Measurements from ENCODE around the gene IL17REL.
"Not testable (repeated sequence)": the region's sequence is repeated elsewhere in the genome, so short reads cannot be mapped to it uniquely, and the experiment has no call there.

Gene IL17REL

DNA sequence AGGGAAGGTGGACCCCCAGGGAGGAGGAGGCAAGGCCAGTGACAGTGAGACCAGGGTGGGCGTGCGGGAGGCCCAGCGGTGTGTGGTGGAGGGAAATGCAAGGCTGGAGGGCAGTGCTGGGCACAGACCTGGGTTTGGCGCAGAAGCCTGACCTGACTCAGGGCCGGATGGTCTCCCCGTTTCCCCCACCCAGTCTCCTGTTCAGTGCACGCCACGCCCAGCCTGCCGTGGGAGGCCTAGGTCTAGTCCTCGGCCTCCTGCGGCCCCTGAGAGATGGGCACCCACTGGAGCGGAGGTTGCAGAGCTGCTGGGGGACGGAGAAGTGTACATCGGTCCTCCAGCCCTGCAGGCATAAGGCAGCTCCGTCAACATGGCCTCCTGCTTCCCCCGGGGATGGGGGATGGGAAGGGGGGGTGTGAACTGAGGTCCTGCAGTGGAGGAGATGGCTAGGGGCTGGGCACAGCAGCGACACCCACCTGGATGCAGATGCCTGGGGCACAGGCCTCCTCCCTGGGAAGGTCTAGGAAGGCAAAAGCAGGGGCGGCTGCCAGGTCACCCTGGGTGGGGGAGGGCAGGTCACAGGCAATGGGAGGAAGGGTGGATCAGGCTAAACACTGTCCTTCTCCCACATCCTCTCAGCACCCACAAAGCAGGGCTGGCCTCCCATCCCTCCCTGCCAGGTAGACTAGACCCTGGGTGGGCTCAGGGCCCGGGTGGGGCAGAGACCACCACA, 15.9 kb downstream of the IL17REL start:
- Histone ChIP-seq H3K4me1 (ENCODE audit: insufficient read depth, low read length) (no peaks in the 10 kb centered on the region; the same call in 1 of the 2 replicates), H3K36me3 (ENCODE audit: insufficient read depth, low read length) (no peaks in the 10 kb centered on the region), H3K9me3 (ENCODE audit: control insufficient read depth, insufficient read depth, low read length) (no peaks in the 10 kb centered on the region), H3K9ac (ENCODE audit: low read depth, low read length) (no peak overlapping the region)

DNA sequence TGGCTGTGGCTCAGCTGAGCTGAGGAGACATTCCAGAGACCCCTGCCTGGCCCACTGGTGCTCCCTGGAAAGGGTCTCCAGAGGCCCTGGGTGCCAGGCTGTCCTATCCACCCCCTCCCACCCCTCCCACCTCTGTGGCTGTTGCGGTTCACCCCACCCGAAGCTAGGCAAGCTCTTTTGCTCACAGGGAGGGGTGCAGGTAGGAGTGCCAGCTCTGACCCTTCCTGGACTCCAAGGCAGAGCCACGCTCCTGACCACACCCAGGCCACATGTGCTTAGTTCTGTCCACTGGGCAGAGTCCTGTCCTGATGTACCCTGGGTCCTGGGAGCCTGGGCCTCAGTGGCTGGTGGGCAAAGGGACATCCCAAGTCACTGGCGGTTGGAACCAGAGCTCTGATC, 16.4 kb downstream of the IL17REL start:
- Histone ChIP-seq H3K4me1 (ENCODE audit: insufficient read depth, low read length) (no peaks in the 10 kb centered on the region; the same call in 1 of the 2 replicates), H3K36me3 (ENCODE audit: insufficient read depth, low read length) (no peaks in the 10 kb centered on the region), H3K9ac (ENCODE audit: low read depth, low read length) (no peak overlapping the region), H3K9me3 (ENCODE audit: control insufficient read depth, insufficient read depth, low read length) (no peaks in the 10 kb centered on the region; the same call in 1 of the 2 replicates)

DNA sequence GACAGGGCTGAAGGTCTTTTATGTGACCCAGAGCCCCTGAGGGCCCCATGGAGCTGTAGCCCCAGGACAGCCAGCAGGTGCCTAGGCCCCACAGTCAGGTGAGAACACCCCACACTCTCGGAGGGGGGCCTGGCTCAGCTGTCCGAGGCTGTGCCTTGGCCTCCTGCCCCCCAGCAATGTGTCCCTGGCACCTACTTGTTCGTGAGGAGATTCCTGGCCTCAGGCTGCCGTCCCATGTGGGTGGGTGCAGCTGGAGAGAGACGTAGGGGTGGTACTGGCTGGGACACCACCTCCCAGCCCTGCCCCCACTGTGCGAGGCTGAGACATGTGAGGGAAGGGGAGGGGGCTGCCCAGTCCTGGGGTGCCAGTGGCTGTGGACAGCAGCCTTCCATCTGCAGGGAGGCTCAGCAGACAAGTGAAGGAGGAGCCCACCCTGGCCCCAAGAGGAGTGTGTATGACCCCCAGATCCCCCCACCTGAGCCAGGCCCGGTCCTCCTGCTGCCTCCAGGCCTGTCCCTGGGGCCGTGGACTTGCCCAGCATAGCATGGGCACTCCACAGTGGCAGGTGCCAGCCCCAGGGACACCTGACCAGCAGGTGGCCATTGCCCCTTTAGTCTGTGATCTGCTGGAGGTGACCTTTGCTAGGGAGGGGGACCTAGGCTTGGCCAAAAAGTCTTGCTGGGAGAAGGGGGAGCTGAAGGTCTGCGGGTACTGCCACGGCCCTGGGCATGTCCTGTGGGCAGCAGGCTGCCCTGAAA, 17.0 kb downstream of the IL17REL start:
- H3K9me3 ChIP-seq (ENCODE audit: control insufficient read depth, insufficient read depth, low read length): no peaks in the 10 kb centered on the region; the same call in 1 of the 2 replicates
- H3K9ac ChIP-seq (ENCODE audit: low read depth, low read length): no peak overlapping the region
- no peaks in the 10 kb centered on the region for H3K36me3 ChIP-seq (ENCODE audit: insufficient read depth, low read length)
- no peaks in the 10 kb centered on the region; the same call in 1 of the 2 replicates for H3K4me1 ChIP-seq (ENCODE audit: insufficient read depth, low read length)

DNA sequence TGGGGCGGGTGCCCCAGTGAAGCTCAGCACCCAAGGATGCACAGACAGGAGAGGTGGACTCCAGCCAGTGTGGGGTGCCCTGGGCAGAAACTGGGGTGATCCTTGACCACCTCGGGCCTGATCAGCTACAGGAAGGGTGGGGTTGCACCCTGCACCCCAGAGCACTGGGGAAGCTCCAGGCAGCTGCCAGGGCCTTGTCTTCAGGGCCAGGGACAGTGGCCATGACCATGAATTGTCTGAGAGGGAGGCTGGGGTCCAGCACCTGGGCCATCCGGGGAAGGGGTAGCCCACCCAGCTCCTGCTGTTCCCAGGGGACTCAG, 17.6 kb downstream of the IL17REL start:
- H3K9me3 ChIP-seq (ENCODE audit: control insufficient read depth, insufficient read depth, low read length): no peaks in the 10 kb centered on the region; the same call in 1 of the 2 replicates
- H3K4me1 ChIP-seq (ENCODE audit: insufficient read depth, low read length): no peaks in the 10 kb centered on the region; the same call in 1 of the 2 replicates

DNA sequence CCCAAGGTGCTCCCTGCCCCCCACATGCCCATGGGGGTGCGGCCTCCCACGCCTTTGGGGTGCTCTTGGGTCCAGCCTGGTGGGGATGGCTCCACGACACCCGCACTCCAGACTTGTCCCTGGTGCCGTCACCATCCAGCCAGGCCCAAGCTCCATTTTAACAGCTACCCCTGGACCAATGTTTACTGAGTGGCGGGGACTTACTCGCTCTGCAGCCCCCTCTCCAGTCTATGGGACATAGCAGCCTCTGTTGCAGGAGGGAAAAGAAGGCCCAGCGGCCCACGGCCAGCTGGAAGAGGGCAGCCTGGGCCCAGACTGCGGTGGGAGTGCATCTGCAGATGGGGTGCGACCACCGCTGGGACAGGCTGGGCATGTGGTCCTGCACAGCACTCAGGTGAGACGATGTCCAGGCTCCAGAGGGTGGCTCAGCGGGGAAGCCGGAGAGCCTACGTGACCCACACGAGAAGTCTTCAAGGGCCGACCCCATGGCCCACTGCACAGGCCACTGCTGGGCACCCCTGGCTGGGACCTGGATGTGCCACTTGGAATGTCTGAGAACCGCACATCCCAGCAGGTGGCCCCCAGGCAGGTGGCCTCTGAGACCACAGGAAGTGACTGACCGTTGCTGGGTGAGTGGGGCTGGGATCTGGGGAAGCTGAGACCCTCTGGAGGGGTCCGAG, 18.1 kb downstream of the IL17REL start:
- H3K9me3 ChIP-seq (ENCODE audit: control insufficient read depth, insufficient read depth, low read length): no peaks in the 10 kb centered on the region; the same call in 1 of the 2 replicates
- no peaks in the 10 kb centered on the region for H3K36me3 ChIP-seq (ENCODE audit: insufficient read depth, low read length)
- H3K4me1 ChIP-seq (ENCODE audit: insufficient read depth, low read length): no peaks in the 10 kb centered on the region; the same call in 1 of the 2 replicates
- H3K9ac ChIP-seq (ENCODE audit: low read depth, low read length): no peak overlapping the region

More for the DNA sequence above, 17.6 kb downstream of the IL17REL start:
- Histone ChIP-seq H3K36me3 (ENCODE audit: insufficient read depth, low read length) (no peaks in the 10 kb centered on the region), H3K9ac (ENCODE audit: low read depth, low read length) (no peak overlapping the region)

DNA sequence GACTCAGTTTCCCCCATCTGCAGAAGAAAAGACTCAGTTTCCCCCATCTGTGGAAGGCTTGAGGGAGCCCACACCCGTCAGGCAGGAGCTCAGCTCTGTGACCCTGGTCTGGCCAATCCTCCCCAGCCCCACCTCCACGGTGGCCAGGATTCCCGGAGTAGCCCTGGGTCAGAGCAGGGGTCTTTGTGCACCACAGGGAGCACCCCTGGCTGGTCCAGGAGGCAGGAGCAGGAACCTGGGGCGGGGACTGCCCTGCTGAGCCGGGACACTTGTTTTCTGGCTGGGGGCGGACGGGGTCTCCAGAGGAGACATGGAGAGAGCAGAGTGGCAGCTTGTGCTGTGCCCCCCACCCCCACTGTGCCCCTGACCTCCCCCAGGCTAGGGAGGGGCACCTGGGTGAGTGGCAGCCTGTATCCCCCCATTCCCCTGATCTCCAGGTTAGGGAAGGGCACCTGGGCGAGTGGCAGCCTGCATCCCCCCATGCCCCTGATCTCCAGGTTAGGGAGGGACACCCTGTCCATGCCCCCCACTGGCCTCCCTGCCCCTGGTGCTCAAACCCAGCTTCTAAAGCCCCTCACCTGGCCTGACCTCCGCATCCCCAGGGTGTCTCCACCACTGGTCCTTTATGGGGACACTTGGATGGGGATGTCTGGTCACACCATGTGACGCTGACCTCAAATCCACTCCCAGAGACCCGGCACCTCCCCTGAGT, 18.8 kb downstream of the IL17REL start:
- Histone ChIP-seq H3K9ac (ENCODE audit: low read depth, low read length) (no peak overlapping the region), H3K36me3 (ENCODE audit: insufficient read depth, low read length) (no peaks in the 10 kb centered on the region), H3K9me3 (ENCODE audit: control insufficient read depth, insufficient read depth, low read length) (no peaks in the 10 kb centered on the region; the same call in 1 of the 2 replicates), H3K4me1 (ENCODE audit: insufficient read depth, low read length) (no peaks in the 10 kb centered on the region)

DNA sequence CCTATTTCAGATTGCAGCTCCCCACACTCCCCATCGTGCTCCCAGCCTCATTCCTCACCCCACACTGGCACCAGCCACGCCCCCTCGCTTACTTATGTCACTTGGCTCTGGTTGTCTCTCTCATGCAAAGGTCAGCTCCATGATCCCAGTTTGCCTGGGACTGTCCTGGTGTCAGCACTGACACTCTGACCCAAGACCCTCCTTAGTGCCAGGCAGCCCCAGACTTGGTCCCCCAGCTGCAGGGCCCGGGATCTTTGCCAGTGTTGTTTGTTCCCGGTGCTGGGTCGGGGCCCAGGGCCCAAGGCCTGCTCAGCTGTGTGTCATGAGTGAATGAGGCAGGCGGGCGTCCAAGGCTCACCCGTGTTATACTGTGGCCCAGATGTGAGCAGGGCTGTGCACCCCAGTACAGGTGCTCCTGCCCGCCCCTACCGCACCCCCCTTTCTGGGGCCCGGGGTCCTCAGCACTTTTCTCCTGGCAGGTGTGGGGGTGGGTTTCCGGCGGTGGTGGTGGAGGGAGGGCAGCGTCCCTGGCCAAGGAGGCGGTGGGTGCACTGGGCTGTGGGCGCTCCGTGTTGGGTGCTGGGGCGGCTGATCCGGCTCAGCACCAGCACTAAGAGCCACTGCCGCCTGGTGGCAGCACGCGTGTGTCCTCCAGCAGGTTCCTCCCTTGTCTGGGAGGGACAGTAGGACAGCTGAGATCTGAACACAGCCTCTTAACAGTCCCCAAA, 19.5 kb downstream of the IL17REL start:
- Histone ChIP-seq H3K9ac (ENCODE audit: low read depth, low read length) (no peak overlapping the region), H3K36me3 (ENCODE audit: insufficient read depth, low read length) (no peaks in the 10 kb centered on the region), H3K4me1 (ENCODE audit: insufficient read depth, low read length) (no peaks in the 10 kb centered on the region), H3K9me3 (ENCODE audit: control insufficient read depth, insufficient read depth, low read length) (no peaks in the 10 kb centered on the region; the same call in 1 of the 2 replicates)

DNA sequence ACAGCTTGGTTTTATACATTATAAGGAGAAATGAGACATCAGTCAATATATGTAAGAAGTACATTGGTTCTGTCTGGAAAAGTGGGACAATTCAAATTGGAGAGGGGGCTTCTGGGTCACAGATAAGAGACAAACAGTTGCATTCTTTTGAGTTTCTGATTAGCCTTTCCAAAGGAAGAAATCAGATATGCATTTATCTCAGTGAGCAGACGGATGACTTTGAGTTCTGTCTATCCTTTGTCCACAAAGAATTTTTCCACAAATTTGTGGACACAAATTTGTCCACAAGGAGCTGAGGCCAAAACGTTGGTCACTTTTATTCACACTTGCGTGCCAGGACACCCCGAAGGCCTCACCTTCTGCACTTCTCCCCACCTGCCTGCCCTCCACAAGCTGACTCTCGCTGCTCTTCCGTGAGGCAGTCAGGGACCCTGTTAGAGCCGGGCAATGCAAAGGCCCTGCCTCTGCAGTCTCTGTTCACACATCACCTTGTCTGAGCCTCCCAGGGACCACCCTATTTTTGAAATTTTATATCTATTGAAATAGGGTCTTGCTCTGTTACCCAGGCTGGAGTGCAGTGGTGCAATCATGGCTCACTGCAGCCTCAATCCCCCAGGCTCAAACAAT, 20.5 kb downstream of the IL17REL start:
- H3K9me3 ChIP-seq (ENCODE audit: control insufficient read depth, insufficient read depth, low read length): no peaks in the 10 kb centered on the region; the same call in 1 of the 2 replicates
- no peak overlapping the region for H3K9ac ChIP-seq (ENCODE audit: low read depth, low read length)
- H3K36me3 ChIP-seq (ENCODE audit: insufficient read depth, low read length): no peaks in the 10 kb centered on the region
- H3K4me1 ChIP-seq (ENCODE audit: insufficient read depth, low read length): no peaks in the 10 kb centered on the region

DNA sequence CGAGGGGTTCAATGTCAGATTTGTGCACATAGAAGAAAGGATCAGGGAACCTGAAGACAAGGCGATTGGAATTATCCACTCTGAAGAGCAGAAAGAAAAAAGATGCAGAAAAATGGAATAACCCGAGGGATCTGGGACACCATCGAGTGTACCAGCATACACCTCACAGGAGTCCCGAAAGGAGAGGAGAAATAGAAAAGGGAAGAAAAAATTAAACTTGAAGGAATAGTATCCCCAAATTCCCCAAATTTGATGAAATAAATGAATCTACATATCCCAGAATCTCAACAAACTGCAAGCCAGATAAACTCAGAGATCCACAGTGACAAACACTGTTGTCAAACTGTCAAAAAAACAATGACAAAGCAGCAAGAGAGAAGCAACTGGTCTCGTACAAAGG, 21.4 kb downstream of the IL17REL start:
- Histone ChIP-seq H3K9me3 (ENCODE audit: control insufficient read depth, insufficient read depth, low read length) (no peaks in the 10 kb centered on the region; the same call in 1 of the 2 replicates), H3K4me1 (ENCODE audit: insufficient read depth, low read length) (no peaks in the 10 kb centered on the region), H3K36me3 (ENCODE audit: insufficient read depth, low read length) (no peaks in the 10 kb centered on the region), H3K9ac (ENCODE audit: low read depth, low read length) (no peak overlapping the region)

DNA sequence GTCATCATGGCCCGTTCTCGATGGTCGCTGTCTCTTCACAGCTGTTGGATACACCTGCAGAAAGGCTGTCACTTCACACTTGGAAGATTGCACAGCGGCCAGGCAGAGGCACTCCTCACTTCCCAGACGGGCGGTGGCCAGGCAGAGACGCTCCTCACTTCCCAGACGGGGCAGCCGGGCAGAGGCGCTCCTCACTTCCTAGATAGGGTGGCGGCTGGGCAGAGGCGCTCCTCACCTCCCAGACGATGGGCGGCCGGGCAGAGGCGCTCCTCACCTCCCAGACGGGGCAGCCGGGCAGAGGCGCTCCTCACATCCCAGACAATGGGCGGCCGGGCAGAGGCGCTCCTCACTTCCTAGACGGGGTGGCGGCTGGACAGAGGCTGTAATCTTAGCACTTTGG, 22.7 kb downstream of the IL17REL start:
- H3K4me1 ChIP-seq (ENCODE audit: insufficient read depth, low read length); H3K9me3 ChIP-seq (ENCODE audit: control insufficient read depth, insufficient read depth, low read length); H3K36me3 ChIP-seq (ENCODE audit: insufficient read depth, low read length); H3K9ac ChIP-seq (ENCODE audit: low read depth, low read length): not testable (repeated sequence)

DNA sequence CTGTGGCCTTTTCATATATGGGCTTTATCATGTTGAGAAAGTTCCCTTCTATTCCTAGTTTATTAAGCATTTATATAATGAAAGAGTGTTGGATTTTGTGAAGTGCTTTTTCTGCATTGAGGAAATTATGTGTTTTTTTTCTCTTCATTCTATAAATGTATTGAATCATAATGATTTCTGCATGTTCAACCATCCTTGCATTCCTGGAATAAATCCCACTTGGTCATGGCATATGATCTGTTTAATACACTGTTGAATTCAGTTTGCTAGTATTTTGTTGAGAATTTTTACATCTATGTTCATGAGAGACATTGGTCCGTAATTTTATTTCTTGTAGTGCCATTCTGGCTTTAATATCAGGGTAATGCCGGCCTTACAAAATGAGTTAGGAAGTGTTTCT, 26.2 kb downstream of the IL17REL start:
- no peaks in the 10 kb centered on the region for H3K36me3 ChIP-seq (ENCODE audit: insufficient read depth, low read length)
- H3K9ac ChIP-seq (ENCODE audit: low read depth, low read length): no peak overlapping the region
- peaks cover 2% of the 10 kb centered on the region for H3K9me3 ChIP-seq (ENCODE audit: control insufficient read depth, insufficient read depth, low read length)
- H3K4me1 ChIP-seq (ENCODE audit: insufficient read depth, low read length): no peaks in the 10 kb centered on the region

DNA sequence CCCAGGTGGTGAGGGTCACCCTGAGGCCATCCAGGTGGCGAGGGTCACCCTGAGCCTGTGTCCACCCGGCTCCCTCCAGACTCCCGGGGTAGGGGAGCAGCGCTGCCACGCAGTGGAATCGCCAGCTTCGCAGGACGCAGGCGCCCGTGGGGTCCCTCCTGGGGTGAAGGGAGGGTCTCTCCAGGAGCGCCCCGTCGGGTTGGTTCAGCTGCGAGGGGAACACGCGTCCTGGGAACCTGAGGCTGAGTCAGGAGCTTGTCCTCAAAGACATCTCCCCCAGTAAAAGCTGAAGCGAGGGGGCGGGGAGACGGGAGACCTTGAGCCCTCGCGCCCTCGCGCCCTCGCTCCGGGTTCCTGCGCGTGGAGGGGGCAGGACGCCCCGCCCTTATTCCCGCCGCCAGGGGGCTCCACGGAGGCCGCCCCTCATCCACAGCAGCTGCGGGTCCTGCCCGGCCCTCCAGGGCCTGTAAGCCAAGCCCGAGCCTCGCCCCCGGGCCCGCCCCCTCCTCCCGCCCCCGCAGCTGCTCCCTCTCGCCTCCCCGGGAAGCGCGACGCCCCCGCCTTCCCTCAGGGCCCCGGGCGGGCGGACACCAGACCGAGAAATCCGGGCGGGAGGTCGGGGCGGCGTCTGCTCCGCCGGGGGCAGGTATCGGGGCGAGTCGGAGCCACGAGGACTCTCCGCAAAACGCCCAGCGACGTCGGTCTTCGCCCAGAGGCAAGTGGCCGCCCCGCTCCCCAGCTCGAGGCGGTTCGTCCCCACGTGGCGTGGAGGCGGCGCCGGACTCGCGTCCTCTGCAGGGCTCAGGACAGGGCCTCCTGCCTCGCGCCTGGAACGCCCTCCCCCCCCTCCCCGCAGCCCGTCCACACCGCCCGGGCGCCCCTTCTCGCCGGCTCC, 29.2 kb downstream of the IL17REL start:
- Histone ChIP-seq H3K4me1 (ENCODE audit: insufficient read depth, low read length) (no peaks in the 10 kb centered on the region), H3K36me3 (ENCODE audit: insufficient read depth, low read length) (no peaks in the 10 kb centered on the region), H3K9me3 (ENCODE audit: control insufficient read depth, insufficient read depth, low read length) (peaks cover 6% of the 10 kb centered on the region; the same call in 1 of the 2 replicates), H3K9ac (ENCODE audit: low read depth, low read length) (peak overlapping the region; percentile 34; the same call in 1 of the 2 replicates)

All from ES-I3 (cell line).